HCT116 (cell line): ENCODE results near the gene HLA-B. TPM values are rescaled to one million over a fixed set of nuclear protein-coding genes. Genes with fewer than 3 reads are reported as not detected.

Source experiments
- ATAC-seq: fragments of 200-7000 bp; cut with Tn5 transposase; 2 replicates; pipeline ENCODE4 v1.9.1; 2020; ENCODE audit warnings: mild to moderate bottlenecking, moderate library complexity
- BruUV-seq: library from RNA; stranded (reverse); fragments of 400-500 nt; replicated peaks from 2 replicates; lab custom pipeline; 2021; lab: Mats Ljungman, UMichigan
- CTCF ChIA-PET: fragments of 300-600 bp; sonication (Branson Sonifier 250); formaldehyde crosslinking; loops from one replicate; lab custom pipeline; 2021; ENCODE audit warnings: antibody characterized with exemption; lab: Charles Lee
- POLR2A ChIA-PET: fragments of 300-600, 350-600 bp; sonication (Branson Sonifier 250); formaldehyde crosslinking; loops from one replicate; lab custom pipeline; 2021; ENCODE audit warnings: antibody characterized with exemption; lab: Charles Lee
- RAD21 ChIA-PET, 2 experiments: fragments of 300-600 bp; sonication (Branson Sonifier 250); formaldehyde crosslinking; loops; one replicate each; lab custom pipeline; 2023; ENCODE audit warnings: low total read pairs in 2 of 2; ENCODE audit not compliant: uncharacterized antibody in 2 of 2, unreplicated experiment in 2 of 2, low non-redundant PET in 1 of 2; lab: Charles Lee
- DNase-seq: peaks from one replicate; pipeline ENCODE4 v3.0.0-alpha.2; 2010; ENCODE audit warnings: low read depth, low spot score
- H2AFZ ChIP-seq: fragments of 200-600 bp; shearing (Covaris generic), sonication (generic); 2 replicates; pipeline ENCODE4 v1.6.1; 2017; ENCODE audit warnings: low read depth, mixed run types, mixed read lengths, antibody characterized with exemption, low read length; ENCODE audit not compliant: poor library complexity, severe bottlenecking
- H3K27ac ChIP-seq: 2 replicates; pipeline ENCODE4 v1.5.1; 2012; ENCODE audit warnings: low read depth, low read length
- H3K27me3 ChIP-seq: fragments of 200-600 bp; sonication (generic); 2 replicates; pipeline ENCODE4 v1.6.1; 2016; ENCODE audit warnings: mixed run types, low read length, mixed read lengths; ENCODE audit not compliant: insufficient read depth
- H3K36me3 ChIP-seq, 2 experiments: fragments of 200-500 bp in 1 of 2; fragments of 200-600 bp in 1 of 2; sonication (Bioruptor generic) in 1 of 2; sonication (generic) in 1 of 2; 2 replicates each; pipeline versions ENCODE4 v1.5.1 to v1.6.1; 2014 to 2016; ENCODE audit warnings: low read length in 2 of 2, inconsistent platforms in 1 of 2, mixed read lengths in 1 of 2, mixed run types in 1 of 2; ENCODE audit not compliant: insufficient read depth in 2 of 2, control insufficient read depth in 1 of 2
- H3K4me1 ChIP-seq, 2 experiments: fragments of 200-600 bp in 1 of 2; sonication (generic) in 1 of 2; 2 replicates each; pipeline versions ENCODE4 v1.5.1 to v1.6.1; 2012 to 2017; ENCODE audit warnings: low read length in 2 of 2, inconsistent platforms in 1 of 2, mild to moderate bottlenecking in 1 of 2, mixed read lengths in 1 of 2, mixed run types in 1 of 2, moderate library complexity in 1 of 2; ENCODE audit not compliant: insufficient read depth in 2 of 2, control insufficient read depth in 1 of 2
- H3K4me2 ChIP-seq: fragments of 200-600 bp; sonication (generic); 2 replicates; pipeline ENCODE4 v1.6.1; 2017; ENCODE audit warnings: mixed run types, low read length, mixed read lengths
- H3K4me3 ChIP-seq, 2 experiments: fragments of 200-600 bp in 1 of 2; sonication (generic) in 1 of 2; replicated peaks in 1 of 2; 2 replicates each; pipeline ENCODE4 v1.5.1; 2011 to 2016; ENCODE audit warnings: low read length in 2 of 2, control low read depth in 1 of 2, low read depth in 1 of 2, mild to moderate bottlenecking in 1 of 2, mixed read lengths in 1 of 2, mixed run types in 1 of 2
- H3K79me2 ChIP-seq: fragments of 200-600 bp; sonication (generic); 2 replicates; pipeline ENCODE4 v1.6.1; 2017; ENCODE audit warnings: mild to moderate bottlenecking, mixed run types, low read length, moderate library complexity, mixed read lengths; ENCODE audit not compliant: insufficient read depth
- H3K9ac ChIP-seq: fragments of 200-600 bp; sonication (generic); 2 replicates; pipeline ENCODE4 v1.6.1; 2016; ENCODE audit warnings: low read length, mixed read lengths
- H3K9me2 ChIP-seq: fragments of 200-600 bp; sonication (generic), shearing (Covaris generic); 2 replicates; pipeline ENCODE4 v1.6.1; 2017; ENCODE audit warnings: mixed run types, mild to moderate bottlenecking, moderate library complexity; ENCODE audit not compliant: insufficient read depth
- H3K9me3 ChIP-seq, 2 experiments: fragments of 200-500 bp in 1 of 2; fragments of 200-600 bp in 1 of 2; sonication (Bioruptor generic) in 1 of 2; sonication (generic) in 1 of 2; 2 replicates each; pipeline ENCODE4 v1.6.1; 2014 to 2017; ENCODE audit warnings: low read length in 2 of 2, mixed read lengths in 2 of 2, inconsistent platforms in 1 of 2, low read depth in 1 of 2, mild to moderate bottlenecking in 1 of 2, mixed run types in 1 of 2, moderate library complexity in 1 of 2; ENCODE audit not compliant: control insufficient read depth in 1 of 2, insufficient read depth in 1 of 2
- H4K20me1 ChIP-seq: fragments of 200-600 bp; sonication (generic), shearing (Covaris generic); 2 replicates; pipeline ENCODE4 v1.6.1; 2017; ENCODE audit warnings: mixed run types, mild to moderate bottlenecking, moderate library complexity; ENCODE audit not compliant: insufficient read depth
- ELF1 ChIP-seq: IDR thresholded peaks from 2 replicates; pipeline ENCODE4 v1.6.1; 2012; ENCODE audit warnings: low read depth, borderline replicate concordance
- FOSL1 ChIP-seq: IDR thresholded peaks from 2 replicates; pipeline ENCODE4 v1.6.1; 2012; ENCODE audit warnings: low read depth
- JUND ChIP-seq: IDR thresholded peaks from 2 replicates; pipeline ENCODE4 v1.6.1; 2012
- POLR2A ChIP-seq: IDR thresholded peaks from 2 replicates; pipeline ENCODE4 v1.7.0; 2011; ENCODE audit warnings: borderline replicate concordance; ENCODE audit not compliant: insufficient read depth, insufficient read length; ENCODE audit errors: extremely low read depth
- POLR2AphosphoS5 ChIP-seq: IDR thresholded peaks from 2 replicates; pipeline ENCODE4 v1.6.1; 2011; ENCODE audit warnings: mild to moderate bottlenecking, low read depth, low read length, moderate library complexity
- SIN3A ChIP-seq: IDR thresholded peaks from 2 replicates; pipeline ENCODE4 v1.6.1; 2012; ENCODE audit warnings: low read depth
- intact Hi-C: fragments of 100-400 bp; cut with micrococcal nuclease; formaldehyde crosslinking; loops from 2 replicates; pipeline ENCODE4 v1.10.0; 2022
- total RNA-seq: library from RNA; stranded (reverse); gene quantifications from one replicate; pipeline ENCODE4 v1.2.1, GENCODE V29; 2021; ENCODE audit not compliant: unreplicated experiment

HLA-B gene
- total RNA-seq, 1 experiment from 2014 or later, result 381 TPM

GRCh38 chr6:31401403-31401802 lies 44.4 kb upstream of the HLA-B start:
- H3K9ac ChIP-seq, result peak overlapping the region; percentile 85
- H3K4me1 ChIP-seq, result peaks cover 40 to 54% of the 10 kb centered on the region in 2 experiments
- H3K36me3 ChIP-seq, result no peaks in the 10 kb centered on the region
- H3K4me3 ChIP-seq, result peak overlapping the region; percentile 81 to 82
- intact Hi-C loops, result loop anchor here (5.0 kb wide), 1 partner anchor 261 kb away; the partner anchor contains the start of genes C6orf47 and GPANK1
- ChIA-PET CTCF (interaction anchor here (1.7 to 6.4 kb wide), 3 partner anchors 34 to 197 kb away, joined by 4 to 71 read pairs (median 4); no protein-coding TSS in a partner anchor), RAD21 (interaction anchor here in 1 of 2 experiments (1.1 kb wide), 1 partner anchor 41 kb away, joined by 3 read pairs; no protein-coding TSS in a partner anchor), POLR2A (interaction anchor here (1.1 to 1.8 kb wide), 4 partner anchors 34 to 204 kb away, joined by 3 to 5 read pairs (median 3); no protein-coding TSS in a partner anchor)
- DNase-seq (peak; percentile 62), ATAC-seq (peak; percentile 31)
- H3K27ac ChIP-seq, result peak overlapping the region; percentile 93; the same call in 1 of the 2 replicates
- no peaks in the 10 kb centered on the region for H4K20me1 ChIP-seq
- no peaks in the 10 kb centered on the region for H3K27me3 ChIP-seq
- TF ChIP-seq ELF1 (no peak), JUND (peak; percentile 43; the same call in 1 of the 2 replicates), SIN3A (0 out of 2 replicates have a peak, but pooled peaks have one; percentile 20), FOSL1 (peak; percentile 43; the same call in 1 of the 2 replicates)
- H2AFZ ChIP-seq, result no peak overlapping the region
- no peaks in the 10 kb centered on the region for H3K9me3 ChIP-seq
- peaks cover 41% of the 10 kb centered on the region for H3K79me2 ChIP-seq
- no peaks in the 10 kb centered on the region for H3K9me2 ChIP-seq
- no TSS peak for BruUV-seq
- peak overlapping the region; percentile 73 for H3K4me2 ChIP-seq

GRCh38 chr6:31400467-31401289 lies 43.7 kb upstream of the HLA-B start:
- no peaks in the 10 kb centered on the region for H4K20me1 ChIP-seq
- H3K9me3 ChIP-seq, result no peaks in the 10 kb centered on the region
- RAD21 ChIA-PET, result interaction anchor here (1.1 to 2.0 kb wide), 2 partner anchors 42 kb away, joined by 3 to 12 read pairs (median 5); no protein-coding TSS in a partner anchor
- peak overlapping the region; percentile 93 for H3K27ac ChIP-seq
- intact Hi-C loops, result loop anchor here (5.0 kb wide), 1 partner anchor 262 kb away; the partner anchor contains the start of genes C6orf47 and GPANK1
- POLR2A ChIA-PET, result interaction anchor here (1.1 to 1.8 kb wide), 5 partner anchors 34 to 203 kb away, joined by 3 to 7 read pairs (median 3); no protein-coding TSS in a partner anchor
- no peaks in the 10 kb centered on the region for H3K27me3 ChIP-seq
- H3K9me2 ChIP-seq, result no peaks in the 10 kb centered on the region
- no peak overlapping the region for H2AFZ ChIP-seq
- CTCF ChIA-PET, result interaction anchor here (1.0 to 6.4 kb wide), 4 partner anchors 34 to 198 kb away, joined by 3 to 71 read pairs (median 4); no protein-coding TSS in a partner anchor
- H3K9ac ChIP-seq, result peak overlapping the region; percentile 85
- H3K4me2 ChIP-seq, result peak overlapping the region; percentile 73
- TF ChIP-seq POLR2A (peak; percentile 26), POLR2AphosphoS5 (peak; percentile 52; the same call in 1 of the 2 replicates), SIN3A (no peak; the same call in 1 of the 2 replicates)
- TF ChIP-seq, all 23 proteins: peak for 2
- peak; percentile 8; the same call in 1 of the 2 replicates for ATAC-seq
- H3K36me3 ChIP-seq, result no peaks in the 10 kb centered on the region
- H3K4me3 ChIP-seq, result peak overlapping the region; percentile 81 to 82
- peaks cover 34% of the 10 kb centered on the region for H3K79me2 ChIP-seq
- DNase-seq, result peak; percentile 38
- TSS peak; percentile 58 for BruUV-seq
- H3K4me1 ChIP-seq, result peaks cover 40 to 54% of the 10 kb centered on the region in 2 experiments
